A673 (cell line): Measurements from ENCODE around the gene NEO1. TPM values are rescaled to one million over a fixed set of nuclear protein-coding genes. Genes with fewer than 3 reads are reported as not detected.

Experiments
- BruUV-seq: library from RNA; stranded (reverse); fragments of 400-500 nt; replicated peaks from 2 replicates; lab custom pipeline; 2021; lab: Mats Ljungman, UMichigan
- CTCF ChIA-PET: fragments of 300-600 bp; sonication (Branson Sonifier 250); formaldehyde crosslinking; loops from one replicate; lab custom pipeline; 2022; ENCODE audit warnings: antibody characterized with exemption; lab: Charles Lee
- POLR2A ChIA-PET: fragments of 300-600 bp; sonication (Branson Sonifier 250); formaldehyde crosslinking; loops from one replicate; lab custom pipeline; 2022; ENCODE audit warnings: antibody characterized with exemption; ENCODE audit not compliant: low non-redundant PET; lab: Charles Lee
- DNase-seq: peaks from one replicate; pipeline ENCODE4 v3.0.0-alpha.2; 2015; ENCODE audit warnings: low spot score
- H3K27ac ChIP-seq: fragments of 200-600 bp; sonication (generic); 2 replicates; pipeline ENCODE4 v1.5.1; 2016; ENCODE audit warnings: mixed run types, low read depth, mild to moderate bottlenecking, mixed read lengths, antibody characterized with exemption, low read length; ENCODE audit not compliant: poor library complexity, severe bottlenecking
- H3K27me3 ChIP-seq: fragments of 200-600 bp; sonication (generic); replicated peaks from 2 replicates; pipeline ENCODE4 v1.6.1; 2017; ENCODE audit warnings: mixed run types, low read depth, mild to moderate bottlenecking, mixed read lengths, antibody characterized with exemption, low read length; ENCODE audit not compliant: insufficient read depth, poor library complexity
- H3K36me3 ChIP-seq: fragments of 200-600 bp; sonication (generic); 2 replicates; pipeline ENCODE4 v1.6.1; 2016; ENCODE audit warnings: mixed run types, mild to moderate bottlenecking, mixed read lengths, antibody characterized with exemption, low read length; ENCODE audit not compliant: insufficient read depth, poor library complexity, severe bottlenecking
- H3K4me1 ChIP-seq: fragments of 200-600 bp; sonication (generic); 2 replicates; pipeline ENCODE4 v1.6.1; 2017; ENCODE audit warnings: mixed run types, mild to moderate bottlenecking, mixed read lengths, antibody characterized with exemption, low read length; ENCODE audit not compliant: insufficient read depth, poor library complexity, severe bottlenecking
- H3K4me3 ChIP-seq: fragments of 200-600 bp; sonication (generic); 2 replicates; pipeline ENCODE4 v1.5.1; 2016; ENCODE audit warnings: low read depth, mixed run types, mild to moderate bottlenecking, mixed read lengths, low read length; ENCODE audit not compliant: poor library complexity, severe bottlenecking
- H3K9me3 ChIP-seq: fragments of 200-600 bp; sonication (generic); 2 replicates; pipeline ENCODE4 v1.6.1; 2016; ENCODE audit warnings: mixed run types, low read depth, mild to moderate bottlenecking, mixed read lengths, antibody characterized with exemption, low read length; ENCODE audit not compliant: poor library complexity, severe bottlenecking
- EZH2 ChIP-seq: fragments of 200-600 bp; sonication (generic); IDR thresholded peaks from 2 replicates; pipeline ENCODE4 v1.6.1; 2017; ENCODE audit warnings: borderline replicate concordance, low read depth, mild to moderate bottlenecking, mixed read lengths, antibody characterized with exemption, low read length; ENCODE audit not compliant: poor library complexity, severe bottlenecking
- intact Hi-C: fragments of 100-400 bp; cut with micrococcal nuclease; formaldehyde crosslinking; loops from one replicate; pipeline ENCODE4 v1.10.0; 2022; ENCODE audit not compliant: unreplicated experiment
- total RNA-seq: library from RNA; stranded (reverse); gene quantifications from 2 replicates; pipeline ENCODE4 v1.2.3, GENCODE V29; 2021
- TF ChIP-seq, protein P1 (sequence below): fragments of 300-800, 200-600 bp; sonication (generic); conservative IDR thresholded peaks from 2 replicates; pipeline ENCODE4 v1.5.1; 2017; ENCODE audit warnings: low read depth, mild to moderate bottlenecking, antibody characterized with exemption, low read length, moderate library complexity, mixed read lengths

The NEO1 gene
- total RNA-seq, 1 experiment from 2014 or later = 72.6 TPM

DNA sequence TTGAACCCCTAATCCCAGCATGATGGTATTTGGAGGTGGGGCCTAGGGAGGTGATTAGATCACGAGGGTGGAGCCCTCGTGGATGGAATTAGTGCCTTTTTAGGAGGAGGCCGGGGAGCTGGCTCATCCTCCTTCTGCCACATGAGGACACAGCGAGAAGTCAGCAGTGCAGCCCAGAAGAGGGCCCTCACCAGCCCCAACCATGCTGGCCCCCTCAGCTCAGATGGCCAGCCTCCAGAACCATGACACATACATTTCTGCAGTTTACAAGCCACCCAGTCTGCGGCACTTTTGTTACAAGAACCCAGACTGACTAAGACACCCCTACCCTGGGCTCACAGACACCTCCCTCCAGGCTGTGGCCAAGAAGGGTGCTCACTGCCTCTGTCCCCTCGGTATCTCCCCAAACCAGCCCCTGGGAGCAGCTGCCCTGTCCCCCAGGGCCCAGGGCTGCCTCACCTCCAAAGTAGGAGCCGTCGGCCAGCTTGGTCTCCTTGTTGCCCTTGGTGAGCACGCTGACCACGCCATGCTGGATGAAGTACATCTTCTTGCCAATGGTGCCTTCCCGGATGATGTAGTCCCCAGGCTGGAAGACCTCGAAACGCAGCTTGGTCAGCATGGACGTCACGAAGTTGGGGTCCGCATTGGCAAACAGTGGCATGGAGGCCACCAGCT lies 272.4 kb downstream of the NEO1 start:
- POLR2A ChIA-PET = no interaction called here
- Histone ChIP-seq H3K4me1 (peaks cover 9% of the 10 kb centered on the region), H3K27ac (no peak overlapping the region), H3K27me3 (no peaks in the 10 kb centered on the region), H3K9me3 (no peaks in the 10 kb centered on the region), H3K36me3 (no peaks in the 10 kb centered on the region), H3K4me3 (no peak overlapping the region)
- DNase-seq = no peak
- TF ChIP-seq, protein P1, sequence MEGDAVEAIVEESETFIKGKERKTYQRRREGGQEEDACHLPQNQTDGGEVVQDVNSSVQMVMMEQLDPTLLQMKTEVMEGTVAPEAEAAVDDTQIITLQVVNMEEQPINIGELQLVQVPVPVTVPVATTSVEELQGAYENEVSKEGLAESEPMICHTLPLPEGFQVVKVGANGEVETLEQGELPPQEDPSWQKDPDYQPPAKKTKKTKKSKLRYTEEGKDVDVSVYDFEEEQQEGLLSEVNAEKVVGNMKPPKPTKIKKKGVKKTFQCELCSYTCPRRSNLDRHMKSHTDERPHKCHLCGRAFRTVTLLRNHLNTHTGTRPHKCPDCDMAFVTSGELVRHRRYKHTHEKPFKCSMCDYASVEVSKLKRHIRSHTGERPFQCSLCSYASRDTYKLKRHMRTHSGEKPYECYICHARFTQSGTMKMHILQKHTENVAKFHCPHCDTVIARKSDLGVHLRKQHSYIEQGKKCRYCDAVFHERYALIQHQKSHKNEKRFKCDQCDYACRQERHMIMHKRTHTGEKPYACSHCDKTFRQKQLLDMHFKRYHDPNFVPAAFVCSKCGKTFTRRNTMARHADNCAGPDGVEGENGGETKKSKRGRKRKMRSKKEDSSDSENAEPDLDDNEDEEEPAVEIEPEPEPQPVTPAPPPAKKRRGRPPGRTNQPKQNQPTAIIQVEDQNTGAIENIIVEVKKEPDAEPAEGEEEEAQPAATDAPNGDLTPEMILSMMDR = no peak
- TF ChIP-seq EZH2 = no peak
- intact Hi-C loops = no loop called here
- CTCF ChIA-PET = no interaction called here
- BruUV-seq = no TSS peak

DNA sequence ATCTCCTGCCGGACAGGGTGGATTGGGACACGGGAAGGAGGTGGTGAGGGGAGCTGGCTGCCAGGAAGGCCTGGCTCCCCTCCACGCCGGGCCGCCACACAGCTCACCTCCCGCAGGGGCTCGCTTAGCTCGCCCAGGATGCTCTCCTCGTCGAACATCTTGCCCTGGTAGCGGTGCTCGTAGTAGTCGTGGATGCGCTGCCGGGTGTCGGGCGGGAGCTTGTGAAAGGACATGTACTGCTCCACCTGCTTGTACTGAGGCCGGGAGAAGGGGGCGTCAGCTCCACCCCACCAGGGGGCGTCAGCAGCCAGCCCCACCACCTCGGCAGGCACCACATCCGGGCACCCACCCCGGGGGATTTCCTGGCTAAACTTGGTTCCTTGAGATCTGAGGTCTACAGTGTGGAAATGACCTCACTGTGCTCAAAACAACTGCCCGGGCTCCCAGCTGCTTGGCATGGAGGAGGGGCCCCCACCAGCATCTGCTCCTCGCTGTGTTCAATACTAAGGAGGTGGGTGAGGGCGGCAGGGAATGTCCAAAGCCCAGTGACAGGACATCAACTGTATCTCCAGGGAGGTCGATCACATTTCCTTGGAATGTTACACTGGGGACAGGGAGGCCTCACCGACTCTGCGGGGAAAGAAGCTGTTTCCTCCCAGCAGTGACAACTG lies 273.1 kb downstream of the NEO1 start:
- no peak for TF ChIP-seq EZH2
- TF ChIP-seq, protein P1 = peak; percentile 47
- CTCF ChIA-PET = no interaction called here
- H3K4me3 ChIP-seq = no peak overlapping the region
- no peak overlapping the region for H3K27ac ChIP-seq
- no peaks in the 10 kb centered on the region for H3K36me3 ChIP-seq
- H3K9me3 ChIP-seq = no peaks in the 10 kb centered on the region
- BruUV-seq = no TSS peak
- intact Hi-C loops = no loop called here
- H3K4me1 ChIP-seq = peaks cover 9% of the 10 kb centered on the region
- POLR2A ChIA-PET = no interaction called here
- peak; percentile 54 for DNase-seq
- no peaks in the 10 kb centered on the region for H3K27me3 ChIP-seq

DNA sequence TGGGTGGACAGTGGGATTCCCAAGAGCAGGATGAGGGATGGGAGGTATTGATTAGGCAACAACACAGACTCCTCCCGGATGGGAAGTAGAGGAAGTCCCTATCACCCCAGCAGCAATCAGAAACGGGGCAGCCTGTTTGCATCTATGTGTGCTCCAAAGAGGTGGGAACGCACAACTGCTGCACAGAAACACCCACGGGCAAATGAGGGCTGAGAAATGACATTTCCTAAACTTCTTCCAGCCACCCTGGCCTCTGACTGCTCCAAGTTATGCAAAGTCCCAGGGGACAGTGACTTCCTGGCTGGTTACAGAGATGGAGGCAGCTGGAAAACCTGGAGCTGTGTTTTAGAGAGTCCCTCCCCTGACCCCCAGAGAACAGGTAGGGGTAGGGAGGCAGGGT lies 273.9 kb downstream of the NEO1 start:
- H3K4me3 ChIP-seq = no peak overlapping the region
- intact Hi-C loops = no loop called here
- CTCF ChIA-PET = interaction anchor here (0.6 kb wide), 1 partner anchor 592 kb away, joined by 3 read pairs; no protein-coding TSS in a partner anchor
- no TSS peak for BruUV-seq
- H3K36me3 ChIP-seq = no peaks in the 10 kb centered on the region
- TF ChIP-seq EZH2 = no peak
- TF ChIP-seq, protein P1 = no peak
- peak; percentile 39 for DNase-seq
- H3K27me3 ChIP-seq = no peaks in the 10 kb centered on the region
- no peak overlapping the region for H3K27ac ChIP-seq
- no peaks in the 10 kb centered on the region for H3K9me3 ChIP-seq
- POLR2A ChIA-PET = no interaction called here
- peaks cover 9% of the 10 kb centered on the region for H3K4me1 ChIP-seq
